Stimulated activated CD4-positive, alpha-beta T cell treated with anti-CD3 and anti-CD28 coated beads, TNF-alpha, amount 100 ng/mL, for 4 hours (primary cell): ENCODE data around the gene ARHGAP29.

ENCODE experiments used
- DNase-seq, 3 experiments: peaks; one replicate each; pipeline ENCODE4 v3.0.0-alpha.2; 2020; ENCODE audit warnings: low read depth in 3 of 3

ARHGAP29 gene

DNA sequence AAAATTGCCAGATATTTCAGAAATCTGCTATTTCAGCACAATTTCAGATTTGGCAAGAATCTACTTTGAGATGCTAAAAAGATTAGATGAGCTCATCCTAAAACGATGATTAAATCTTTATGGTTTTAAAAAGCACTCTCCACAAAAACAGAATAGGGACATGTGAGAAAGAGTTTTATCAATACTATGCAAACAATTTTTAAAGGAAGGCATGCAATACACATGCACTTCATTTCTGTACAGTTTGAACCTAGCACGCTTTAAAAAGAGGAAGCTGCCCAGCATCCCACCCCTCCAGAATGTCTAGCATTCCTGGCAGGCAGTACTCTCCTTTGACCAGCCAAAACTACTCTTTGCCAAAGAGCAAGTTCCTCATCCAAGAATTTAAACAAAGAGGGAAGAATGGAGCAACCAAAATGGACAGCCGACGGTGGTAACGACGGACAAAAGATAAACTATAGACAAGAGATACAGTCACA lies 1.3 kb downstream of the ARHGAP29 start:
- no peak for DNase-seq

DNA sequence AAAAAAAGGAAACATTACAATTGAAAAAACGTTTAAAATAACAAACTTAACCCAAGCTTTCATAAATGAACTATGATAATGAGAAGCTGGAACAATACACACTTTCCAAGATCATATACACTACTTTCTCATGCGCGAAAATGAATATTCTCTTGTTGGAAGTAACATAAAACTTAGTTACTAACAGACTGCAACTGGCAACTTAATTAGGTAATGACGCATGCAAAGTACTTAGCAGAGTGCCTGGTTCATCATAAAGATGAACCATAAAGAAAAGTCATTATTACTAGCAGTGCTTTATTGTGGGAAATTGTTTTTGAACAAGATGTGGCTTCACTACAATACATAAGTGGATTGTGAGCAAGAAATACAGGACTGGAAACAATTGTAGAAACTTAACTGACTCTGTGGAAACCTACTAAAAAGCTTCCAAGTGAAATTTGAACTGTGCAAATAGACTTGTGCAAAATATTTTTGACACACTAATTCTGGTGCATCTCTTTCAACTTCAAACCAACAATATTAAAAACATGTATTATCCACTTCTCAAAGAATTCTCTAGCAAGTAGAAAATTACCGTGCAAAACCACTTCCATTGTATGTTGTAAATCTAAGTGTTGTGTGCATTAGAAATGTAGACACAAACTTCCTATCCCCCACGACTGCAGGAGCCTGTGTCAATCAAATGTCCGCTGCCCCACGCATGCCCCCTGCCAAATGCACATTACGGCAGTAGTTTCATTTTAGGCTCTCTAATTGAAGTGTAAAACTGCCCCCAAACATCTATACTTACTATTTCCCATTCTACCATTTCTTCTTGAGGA lies 2.0 kb downstream of the ARHGAP29 start:
- no peak for DNase-seq

DNA sequence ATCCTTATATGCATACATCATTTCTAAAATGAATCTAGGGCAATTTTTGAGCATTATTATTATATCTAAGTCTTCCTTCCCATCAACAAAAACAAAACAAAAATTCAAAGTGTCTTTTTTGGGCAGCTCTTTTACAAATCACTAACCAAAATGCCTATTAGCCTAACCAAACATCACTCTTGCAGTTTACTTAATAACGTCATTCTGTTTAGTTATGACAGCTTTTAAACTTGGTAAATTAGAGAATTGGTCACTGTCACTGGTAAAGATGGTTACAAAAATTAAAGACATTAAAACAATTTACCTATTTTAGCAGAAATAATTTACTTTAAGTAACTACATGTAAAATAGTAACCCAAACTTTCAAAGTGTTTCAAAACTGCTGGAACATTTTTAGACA lies 2.8 kb downstream of the ARHGAP29 start:
- no peak for DNase-seq

DNA sequence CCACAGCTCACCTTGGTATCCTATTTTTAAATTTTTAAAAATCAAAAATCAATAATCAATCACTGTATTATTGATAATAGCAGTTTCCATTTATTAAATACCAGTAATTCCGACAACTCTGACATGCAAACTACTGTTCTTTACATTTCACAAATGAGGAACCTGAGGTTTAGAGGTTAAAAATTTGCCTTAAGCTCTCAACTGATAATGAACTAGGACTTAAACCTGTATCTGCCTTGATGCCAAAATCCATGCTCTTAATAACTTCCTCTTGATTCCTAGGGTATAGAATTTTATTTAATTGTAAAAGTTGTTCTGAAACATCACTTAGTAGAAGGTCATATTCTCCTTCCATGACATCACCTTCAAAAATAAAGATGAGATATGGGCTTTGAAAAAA lies 5.6 kb downstream of the ARHGAP29 start:
- no peak for DNase-seq

DNA sequence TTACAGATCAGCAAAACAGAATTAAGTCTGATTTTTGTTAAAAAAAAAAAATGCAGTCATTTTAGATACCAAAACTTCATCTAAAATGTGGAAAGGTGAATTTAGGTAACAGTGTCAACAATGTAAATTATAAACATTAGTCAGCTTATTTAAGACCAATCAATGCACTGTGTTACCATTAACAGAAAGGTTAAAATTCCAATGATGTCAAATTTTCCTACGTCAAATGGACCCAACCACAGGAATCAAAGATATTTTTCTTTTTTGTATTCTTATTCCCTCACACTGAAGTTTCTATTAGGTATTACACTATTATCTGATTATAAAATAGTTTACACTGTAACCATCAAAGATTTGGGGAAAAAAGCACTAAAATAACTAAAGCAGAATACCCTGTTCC lies 6.5 kb downstream of the ARHGAP29 start:
- DNase-seq, result no peak

DNA sequence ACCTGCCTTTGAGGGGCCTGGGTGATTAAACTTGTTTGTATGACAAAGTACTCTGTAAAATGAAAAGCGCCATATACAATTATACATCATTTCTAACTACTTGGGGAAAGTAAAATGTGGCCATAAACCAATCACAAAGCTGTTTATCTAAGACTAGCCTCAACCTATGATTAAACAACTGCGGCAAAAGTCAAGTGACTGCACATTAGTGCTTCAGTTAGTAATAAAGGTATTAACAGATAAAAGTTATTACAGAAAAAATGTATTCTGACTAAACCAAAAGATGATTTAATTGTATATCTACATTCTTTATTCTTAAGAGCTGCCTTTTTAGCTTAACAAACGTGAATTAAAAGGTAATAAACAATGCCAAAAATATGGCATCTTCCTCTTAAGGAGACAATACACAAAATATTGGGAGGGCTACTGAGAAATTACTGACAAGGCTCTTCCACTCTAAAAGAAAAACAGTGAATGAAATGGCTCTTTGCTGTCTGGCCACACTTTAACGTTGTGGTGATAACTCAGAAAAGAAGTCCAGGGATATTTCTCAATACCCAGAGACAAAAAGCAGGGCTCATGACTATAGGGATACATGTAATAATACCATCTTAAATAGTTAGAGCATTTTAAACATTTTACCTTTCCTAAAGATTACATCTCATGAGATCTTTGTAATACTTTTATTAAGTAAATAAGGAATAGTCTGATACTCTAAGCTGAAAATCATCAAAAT lies 8.6 kb downstream of the ARHGAP29 start:
- no peak for DNase-seq

DNA sequence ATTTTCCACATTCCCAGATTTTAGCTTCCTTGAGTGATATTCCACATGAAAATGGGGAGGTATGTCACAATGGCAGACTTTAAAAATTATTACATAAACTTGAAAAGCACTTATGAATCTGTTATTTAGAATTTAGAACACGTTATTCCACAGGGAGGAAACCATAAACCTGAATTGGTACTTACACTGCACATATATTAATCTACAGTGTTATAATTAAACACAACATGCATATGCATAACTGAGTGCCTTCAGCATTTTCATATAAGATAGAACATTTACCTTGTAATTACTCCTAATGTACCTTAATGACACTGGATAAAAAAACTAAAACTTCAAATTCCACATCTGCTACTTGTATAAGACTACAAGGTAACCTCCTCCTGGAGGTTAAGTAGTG lies 9.8 kb downstream of the ARHGAP29 start:
- DNase-seq, result no peak

DNA sequence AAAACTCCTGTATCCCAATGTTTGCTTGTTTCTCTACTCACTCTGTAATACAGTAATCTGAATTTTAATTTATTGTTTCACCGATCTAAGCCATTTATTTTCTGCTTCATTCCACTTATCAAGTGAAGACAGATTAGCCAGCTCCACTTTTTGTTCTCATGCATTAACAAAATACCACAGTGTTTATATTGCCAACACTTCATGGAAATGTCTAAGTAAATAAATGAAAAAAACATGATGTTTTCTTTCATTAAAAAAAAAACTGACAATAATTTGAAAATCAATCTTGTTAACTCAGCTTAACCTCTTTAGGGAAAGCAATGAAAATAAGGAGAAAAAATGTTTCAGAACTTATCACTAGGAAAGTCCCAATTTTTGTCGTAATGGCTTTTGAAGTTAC lies 11.5 kb downstream of the ARHGAP29 start:
- no peak for DNase-seq

DNA sequence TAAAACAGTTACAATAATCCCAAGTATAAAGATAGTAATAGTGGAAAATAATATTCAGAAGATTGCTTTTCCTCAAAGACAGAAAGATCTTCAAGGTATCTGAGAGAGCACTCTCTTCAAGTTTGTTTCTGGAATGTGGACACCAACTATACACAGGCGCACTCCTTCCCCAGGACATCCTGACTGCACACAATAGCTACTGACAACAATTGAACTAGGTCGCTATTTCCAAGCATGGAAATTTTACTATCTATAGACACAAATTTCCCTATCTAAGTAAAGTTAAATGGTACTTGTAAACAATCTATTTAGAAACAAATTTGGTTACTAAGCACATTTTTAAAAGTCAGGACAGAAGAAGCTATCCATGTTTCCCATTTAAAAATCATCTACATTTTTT lies 19.1 kb downstream of the ARHGAP29 start:
- DNase-seq, result no peak

DNA sequence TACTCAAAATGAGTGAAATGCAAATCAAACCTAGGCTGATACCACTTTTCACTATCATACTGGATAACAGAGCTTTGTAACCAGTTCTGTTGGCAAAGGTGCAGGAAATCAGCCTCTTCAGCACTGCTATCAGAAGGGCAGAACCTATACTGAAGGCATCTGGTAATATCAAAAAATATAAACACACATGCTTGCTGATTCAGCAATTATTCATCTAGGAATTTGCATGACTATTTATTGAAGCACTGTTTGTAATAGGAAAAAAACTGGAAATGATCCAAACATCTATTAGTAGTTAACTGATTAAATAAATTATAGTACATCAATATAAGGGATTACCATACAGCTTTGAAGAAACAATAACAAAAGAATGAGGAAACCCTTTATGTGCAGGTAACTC lies 21.4 kb downstream of the ARHGAP29 start:
- no peak for DNase-seq

DNA sequence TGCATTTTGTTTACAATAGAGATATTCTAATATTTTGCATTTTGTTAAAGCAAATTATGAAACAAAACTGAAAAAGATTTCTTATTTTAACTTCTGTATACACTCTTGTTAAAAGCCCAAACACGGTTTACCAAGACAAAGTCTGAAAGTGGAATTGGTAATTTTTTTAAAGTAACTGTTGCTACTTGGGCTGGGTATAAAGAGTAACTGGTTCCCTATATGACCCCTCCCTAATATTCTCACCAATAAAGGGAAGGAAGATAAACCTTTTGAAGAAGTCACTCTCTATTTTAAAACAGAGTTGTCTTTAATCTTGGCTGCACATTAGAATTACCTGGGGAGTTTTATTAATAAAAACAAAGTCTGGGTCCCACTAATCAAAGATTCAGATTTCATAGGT lies 27.4 kb downstream of the ARHGAP29 start:
- DNase-seq, result no peak

DNA sequence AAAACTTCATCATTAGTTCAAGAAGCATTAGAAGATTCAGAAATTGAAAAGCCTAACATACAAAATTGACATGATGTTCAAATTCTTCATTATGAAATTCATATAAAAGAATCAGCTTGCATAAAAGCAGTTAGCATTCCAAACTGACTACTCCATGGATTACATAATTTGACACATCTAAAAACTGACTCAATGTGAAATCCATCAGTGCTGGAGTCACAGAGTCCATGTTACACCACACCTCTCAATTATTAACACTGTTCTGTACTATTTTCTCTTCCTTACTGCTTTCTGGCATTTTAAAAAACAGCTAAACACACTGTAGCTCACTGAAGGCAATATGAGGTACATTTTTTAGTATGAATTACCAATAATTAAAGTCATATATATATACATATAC lies 28.0 kb downstream of the ARHGAP29 start:
- no peak for DNase-seq

DNA sequence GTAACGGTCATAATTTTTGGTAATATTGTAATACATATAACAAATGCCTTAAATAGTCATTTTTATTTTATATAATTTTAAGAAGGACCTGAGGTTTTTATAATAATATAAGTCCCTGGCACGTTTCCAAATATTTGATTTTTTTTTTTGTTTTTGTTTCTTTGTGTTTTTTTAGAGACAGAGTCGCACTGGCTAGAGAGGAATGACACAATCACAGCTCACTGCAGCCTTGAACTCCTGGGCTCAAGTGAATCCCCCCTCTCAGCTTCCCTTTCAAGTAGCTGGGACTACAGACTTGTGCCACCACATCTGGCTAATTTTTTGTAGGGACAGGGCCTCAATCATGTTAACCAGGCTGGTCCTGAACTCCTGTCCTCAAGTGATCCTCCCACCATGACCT lies 29.7 kb downstream of the ARHGAP29 start:
- no peak for DNase-seq

DNA sequence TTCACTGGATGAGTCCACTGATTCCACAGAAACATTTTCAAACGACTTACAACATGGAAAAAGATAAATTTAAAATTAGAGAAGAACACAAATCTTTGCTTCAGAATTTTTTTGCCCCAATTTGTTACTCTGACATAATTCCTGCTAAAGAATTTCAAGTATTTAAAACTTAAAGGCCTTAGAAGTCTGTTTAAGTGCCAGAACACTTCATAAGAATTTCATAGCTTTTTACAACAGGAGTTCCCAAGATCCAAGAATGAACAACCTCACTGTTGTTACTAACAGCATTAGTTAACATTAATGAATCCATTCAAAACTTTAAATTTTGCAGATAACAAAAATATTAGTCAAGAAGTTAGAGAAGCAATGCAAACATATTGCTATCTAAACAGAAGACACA lies 31.7 kb downstream of the ARHGAP29 start:
- DNase-seq, result no peak

DNA sequence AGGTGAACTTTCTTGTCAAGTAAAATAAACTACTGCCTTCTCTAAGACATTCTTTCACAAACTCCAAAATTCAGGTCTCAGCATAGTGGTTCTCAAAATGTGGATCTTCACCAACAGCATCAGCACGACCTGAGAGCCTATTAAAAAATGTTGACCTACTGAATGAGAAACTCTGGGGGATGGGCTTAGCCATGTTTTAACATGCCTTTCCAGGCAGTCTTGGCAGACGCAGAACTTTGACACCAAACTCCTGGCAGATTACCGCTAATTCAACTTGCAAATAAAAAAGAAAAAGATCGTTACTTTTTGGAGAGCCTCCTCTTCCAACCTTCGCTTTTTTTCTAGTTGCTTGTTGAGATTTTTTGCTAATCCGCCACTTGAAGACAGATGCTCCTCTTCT lies 35.1 kb downstream of the ARHGAP29 start:
- no peak for DNase-seq

DNA sequence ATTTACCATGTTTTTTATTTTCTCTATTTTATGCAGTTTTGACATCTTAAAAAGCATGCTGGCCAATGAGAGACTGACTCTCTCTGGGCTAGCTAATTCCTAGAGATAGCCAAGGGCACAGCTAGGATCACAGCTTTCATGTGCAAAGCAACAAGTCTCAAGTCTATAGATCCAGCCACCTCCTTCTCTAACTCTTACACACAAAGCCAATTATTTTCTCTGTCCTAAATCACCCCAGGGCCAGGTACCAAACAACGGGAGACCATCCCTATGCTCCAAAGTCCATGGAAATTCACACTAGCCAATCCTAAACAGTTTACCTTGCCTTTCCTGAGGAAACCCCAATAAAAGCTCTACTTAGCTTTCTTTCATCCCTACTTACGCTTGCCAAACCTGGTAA lies 38.0 kb downstream of the ARHGAP29 start:
- DNase-seq, result no peak

DNA sequence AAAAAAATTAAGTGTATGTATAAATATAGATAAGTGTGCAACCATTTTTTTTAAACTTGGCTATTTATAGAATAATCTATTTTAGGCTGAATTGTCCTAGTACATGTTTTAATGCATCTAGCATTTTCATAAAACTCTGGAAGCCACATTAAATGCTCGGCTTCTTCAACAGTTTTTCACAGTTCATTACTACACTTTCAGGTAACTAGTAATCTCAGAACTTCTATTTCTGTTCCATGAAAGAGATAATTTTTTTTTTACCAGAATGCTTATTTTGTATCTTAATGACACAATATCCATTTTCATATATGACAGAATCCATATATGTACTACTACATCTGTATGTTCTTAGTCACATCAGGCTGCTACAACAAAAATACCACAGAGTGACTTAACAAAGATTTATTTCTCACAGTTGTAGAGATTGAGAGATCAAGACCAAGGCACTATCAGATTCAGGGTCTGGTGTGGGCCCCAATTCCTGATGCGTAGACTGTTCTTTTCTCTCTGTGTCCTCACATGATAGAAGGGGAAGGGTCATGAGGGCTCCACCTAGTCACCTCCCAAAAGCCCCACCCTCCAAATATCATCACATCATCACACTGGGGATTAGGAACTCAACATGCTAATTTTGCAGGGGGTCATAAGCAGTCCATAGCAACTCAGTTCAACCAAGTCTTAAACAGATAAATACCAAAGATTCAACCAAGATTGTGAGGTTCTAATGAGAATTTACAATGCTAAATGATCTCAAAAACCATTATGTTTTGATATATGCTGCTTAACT lies 43.1 kb downstream of the ARHGAP29 start:
- no peak for DNase-seq

DNA sequence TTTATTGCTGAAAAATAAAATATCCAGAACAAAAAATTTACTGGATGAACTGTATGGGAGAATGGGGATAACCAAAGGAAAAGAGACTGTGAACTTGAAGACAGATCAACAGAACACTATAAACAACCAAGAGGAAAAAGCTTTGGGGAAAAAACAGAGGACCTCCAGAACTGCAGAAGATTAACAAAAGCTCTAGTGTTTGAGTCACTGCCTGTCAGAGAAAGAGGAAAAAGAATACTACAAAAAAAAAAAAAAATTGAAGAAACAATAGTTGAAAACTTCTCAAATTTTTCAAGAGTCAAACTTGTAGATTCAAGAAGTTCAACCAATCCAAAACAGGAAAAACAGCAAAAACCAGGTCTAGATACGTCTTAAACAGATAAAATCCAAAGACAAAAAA lies 44.3 kb downstream of the ARHGAP29 start:
- DNase-seq, result no peak

DNA sequence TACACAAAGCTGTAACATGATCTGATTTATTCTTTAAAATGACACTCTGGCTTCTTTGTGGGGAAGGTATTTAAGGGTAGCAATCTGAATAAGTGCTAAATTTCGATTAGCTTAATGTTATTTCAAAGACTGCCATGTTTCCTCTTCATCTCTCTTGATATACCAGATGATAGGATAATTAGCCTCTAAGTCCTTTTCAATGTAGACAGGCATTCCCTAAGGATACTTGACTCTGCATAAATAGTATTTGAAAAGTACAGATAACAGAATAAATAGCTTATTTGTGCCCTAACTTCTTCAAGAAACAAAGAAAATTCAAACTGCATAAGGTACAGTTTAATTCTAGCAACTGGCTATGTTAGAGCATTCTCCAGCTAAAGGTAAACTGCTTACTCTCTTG lies 46.2 kb downstream of the ARHGAP29 start:
- DNase-seq, result no peak

DNA sequence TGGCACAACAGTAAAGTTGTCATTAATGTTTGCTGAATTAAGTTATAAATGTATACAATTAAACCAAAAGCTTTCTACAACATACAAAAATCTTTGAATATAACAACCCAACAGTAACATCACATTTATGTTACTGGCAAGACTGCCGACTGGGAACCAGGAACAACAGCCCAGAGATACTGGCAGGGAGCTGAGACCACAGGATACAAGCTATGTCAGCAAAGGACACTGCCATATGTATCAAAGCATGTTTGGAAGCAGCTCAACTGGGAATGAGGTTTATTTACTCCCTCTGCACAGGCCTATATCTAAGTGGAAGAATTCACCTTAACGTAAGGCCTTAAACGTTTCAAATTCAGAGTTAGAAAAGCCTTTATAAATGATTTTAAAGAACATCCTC lies 50.4 kb downstream of the ARHGAP29 start:
- DNase-seq, result no peak

DNA sequence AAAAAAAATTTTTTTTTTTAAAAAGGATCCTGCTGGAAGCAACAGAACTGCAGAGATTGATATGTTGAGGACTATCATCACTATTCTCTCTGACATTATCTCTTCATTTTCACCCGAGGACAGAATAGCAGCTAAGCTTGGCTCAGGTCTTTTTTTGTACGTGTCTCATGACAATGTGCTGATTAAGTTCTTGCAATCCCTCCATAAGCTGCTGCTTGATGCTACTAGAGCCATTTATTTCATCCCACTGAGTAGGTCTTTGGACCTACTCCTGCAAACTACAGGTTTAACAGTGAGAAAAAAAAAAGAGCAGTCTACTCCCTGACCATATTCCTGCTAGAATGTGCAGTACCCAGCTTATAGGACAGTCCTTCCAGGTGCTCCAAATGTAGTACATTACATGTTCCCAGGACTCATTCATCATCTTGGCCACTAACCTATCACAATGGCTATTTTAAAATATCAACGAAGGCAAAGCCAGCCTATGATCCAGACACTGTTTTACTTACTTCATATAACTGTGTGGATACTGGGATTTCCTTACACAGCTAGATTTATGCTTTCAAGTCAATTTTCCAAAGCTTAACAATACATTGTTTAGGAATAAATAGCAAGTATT lies 54.1 kb downstream of the ARHGAP29 start:
- DNase-seq, result no peak

DNA sequence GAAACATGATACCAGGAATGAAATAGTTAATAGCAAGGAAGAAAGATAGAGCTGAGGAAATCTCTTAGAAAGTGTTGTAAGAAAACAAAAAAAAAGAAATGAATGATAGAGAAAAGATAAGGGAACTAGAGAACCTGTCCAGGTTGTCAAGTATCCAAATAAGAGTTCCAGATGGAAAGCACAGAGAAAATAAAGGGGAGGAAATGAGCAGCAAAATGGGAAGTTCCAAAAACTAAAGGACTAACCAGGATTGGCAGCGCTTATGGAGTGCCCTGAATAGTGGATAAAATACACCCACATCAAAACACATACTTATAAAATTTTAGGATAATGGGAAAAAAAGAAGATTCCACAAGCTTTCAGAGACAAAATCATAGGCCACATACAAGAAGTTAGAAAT lies 55.2 kb downstream of the ARHGAP29 start:
- no peak for DNase-seq
